ENCODE results near the gene DPP4. TPM values are rescaled to one million over a fixed set of nuclear protein-coding genes. Genes with fewer than 3 reads are reported as not detected.
A peak's percentile ranks its signal among the peaks of the same experiment; 100 is the strongest.

DPP4 gene
- total and polyA plus RNA-seq, 8 donors: 28.0 to 105 (median 44.1) TPM

DNA sequence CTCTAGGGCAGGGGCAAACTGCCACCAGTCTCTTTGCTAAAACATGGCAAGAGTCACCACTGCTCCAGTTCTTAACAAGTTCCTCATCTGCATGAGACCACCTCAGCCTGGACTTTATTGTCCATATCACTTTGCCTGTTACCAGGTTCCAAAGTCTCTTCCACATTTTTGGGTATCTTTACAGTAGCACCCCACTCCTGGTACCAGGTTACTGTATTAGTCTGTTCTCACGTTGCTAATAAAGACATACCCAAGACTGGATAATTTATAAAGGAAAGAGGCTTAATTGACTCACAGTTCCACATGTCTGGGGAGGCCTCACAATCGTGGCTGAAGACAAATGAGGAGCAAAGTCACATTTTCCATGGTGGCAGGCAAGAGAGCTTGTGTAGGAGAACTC lies 5.5 kb upstream of the DPP4 start:
- Histone ChIP-seq H3K9me3 (peaks cover 5 to 21% of the 10 kb centered on the region in 2 donors), H3K27me3 (peaks cover 0 to 9% of the 10 kb centered on the region in 2 donors), H3K27ac (no peak overlapping the region), H3K4me1 (no peaks in the 10 kb centered on the region), H3K36me3 (no peaks in the 10 kb centered on the region), H3K4me3 (no peak overlapping the region)
- intact Hi-C loops (cut with DNase I): no loop called here
- TF ChIP-seq, protein P1, sequence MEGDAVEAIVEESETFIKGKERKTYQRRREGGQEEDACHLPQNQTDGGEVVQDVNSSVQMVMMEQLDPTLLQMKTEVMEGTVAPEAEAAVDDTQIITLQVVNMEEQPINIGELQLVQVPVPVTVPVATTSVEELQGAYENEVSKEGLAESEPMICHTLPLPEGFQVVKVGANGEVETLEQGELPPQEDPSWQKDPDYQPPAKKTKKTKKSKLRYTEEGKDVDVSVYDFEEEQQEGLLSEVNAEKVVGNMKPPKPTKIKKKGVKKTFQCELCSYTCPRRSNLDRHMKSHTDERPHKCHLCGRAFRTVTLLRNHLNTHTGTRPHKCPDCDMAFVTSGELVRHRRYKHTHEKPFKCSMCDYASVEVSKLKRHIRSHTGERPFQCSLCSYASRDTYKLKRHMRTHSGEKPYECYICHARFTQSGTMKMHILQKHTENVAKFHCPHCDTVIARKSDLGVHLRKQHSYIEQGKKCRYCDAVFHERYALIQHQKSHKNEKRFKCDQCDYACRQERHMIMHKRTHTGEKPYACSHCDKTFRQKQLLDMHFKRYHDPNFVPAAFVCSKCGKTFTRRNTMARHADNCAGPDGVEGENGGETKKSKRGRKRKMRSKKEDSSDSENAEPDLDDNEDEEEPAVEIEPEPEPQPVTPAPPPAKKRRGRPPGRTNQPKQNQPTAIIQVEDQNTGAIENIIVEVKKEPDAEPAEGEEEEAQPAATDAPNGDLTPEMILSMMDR (IDR thresholded peaks at IDR 0.05): no peak
- no peak for ATAC-seq
- DNase-seq: no peak

DNA sequence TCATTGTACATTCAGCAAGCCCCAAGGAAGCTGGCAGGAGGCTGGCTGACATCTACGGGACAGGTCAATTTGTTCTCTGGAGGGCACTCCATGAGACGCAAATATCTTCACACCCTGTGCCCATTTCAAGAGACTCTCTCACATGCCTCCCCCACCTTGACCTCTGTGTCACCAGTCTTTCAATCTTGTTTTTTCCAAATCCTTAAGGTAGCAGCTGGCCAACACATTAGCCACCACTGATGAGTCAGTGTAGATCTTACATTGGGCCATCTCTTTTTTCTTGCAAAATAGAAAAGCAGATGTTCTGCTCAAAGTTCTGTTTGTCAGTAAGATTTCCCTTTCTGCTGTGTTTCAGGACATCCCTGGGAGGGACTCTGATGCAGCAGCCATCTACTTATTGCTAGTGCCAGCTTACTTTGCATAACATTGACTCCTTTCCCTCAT lies 1.7 kb upstream of the DPP4 start:
- peaks cover 0 to 9% of the 10 kb centered on the region in 2 donors for H3K4me1 ChIP-seq
- intact Hi-C loops (cut with DNase I): no loop called here
- H3K9me3 ChIP-seq: peaks cover 5 to 21% of the 10 kb centered on the region in 2 donors
- H3K27ac ChIP-seq: no peak overlapping the region
- TF ChIP-seq, protein P1 (IDR thresholded peaks at IDR 0.05): no peak
- H3K27me3 ChIP-seq: peaks cover 0 to 29% of the 10 kb centered on the region in 2 donors
- DNase-seq: no peak
- ATAC-seq: peak; percentile 13
- H3K4me3 ChIP-seq: no peak overlapping the region
- no peaks in the 10 kb centered on the region for H3K36me3 ChIP-seq

DNA sequence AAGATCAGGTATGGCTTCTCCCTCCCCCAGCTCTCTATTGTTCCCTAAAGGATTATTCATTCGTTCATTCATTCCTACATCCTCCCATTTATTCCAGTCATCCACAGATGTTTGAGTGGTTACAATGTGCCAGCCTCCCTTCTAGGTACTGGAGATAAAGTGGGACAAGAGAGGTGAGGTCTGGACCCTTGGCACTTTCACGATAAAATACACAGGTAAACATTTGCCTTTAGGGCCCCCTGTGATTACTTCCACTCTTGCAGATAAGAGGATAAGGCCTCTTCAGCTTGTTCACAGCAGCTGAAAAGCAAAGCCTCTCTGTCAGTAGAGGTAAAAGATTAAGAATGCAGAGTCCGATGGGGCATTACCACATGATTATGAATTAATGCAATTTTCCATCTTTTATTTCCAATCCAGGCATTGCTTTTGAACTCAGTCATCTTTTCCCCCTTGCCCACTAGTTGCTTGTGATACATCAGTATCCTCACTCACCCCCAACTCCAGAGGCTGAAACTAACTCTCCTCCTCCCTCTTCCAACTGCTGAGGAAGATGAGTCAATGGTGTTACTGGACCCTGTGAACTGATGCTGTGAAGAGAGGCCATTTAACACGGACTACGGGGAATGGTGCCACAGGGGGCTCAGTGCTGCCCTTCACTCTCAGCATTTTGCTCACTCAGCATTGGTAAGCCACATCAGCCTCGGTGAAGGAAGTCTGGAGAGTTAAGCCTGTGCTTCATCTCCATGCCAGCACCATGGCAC lies 1.1 kb upstream of the DPP4 start:
- Histone ChIP-seq H3K27me3 (peaks cover 0 to 29% of the 10 kb centered on the region in 2 donors), H3K4me1 (peaks cover 0 to 9% of the 10 kb centered on the region in 2 donors), H3K9me3 (peaks cover 5 to 20% of the 10 kb centered on the region in 2 donors), H3K36me3 (no peaks in the 10 kb centered on the region), H3K27ac (no peak overlapping the region), H3K4me3 (peak overlapping the region in 1 of 2 donors; percentile 43)
- TF ChIP-seq, protein P1 (IDR thresholded peaks at IDR 0.05): no peak
- intact Hi-C loops (cut with DNase I): no loop called here
- DNase-seq (no peak), ATAC-seq (no peak)

DNA sequence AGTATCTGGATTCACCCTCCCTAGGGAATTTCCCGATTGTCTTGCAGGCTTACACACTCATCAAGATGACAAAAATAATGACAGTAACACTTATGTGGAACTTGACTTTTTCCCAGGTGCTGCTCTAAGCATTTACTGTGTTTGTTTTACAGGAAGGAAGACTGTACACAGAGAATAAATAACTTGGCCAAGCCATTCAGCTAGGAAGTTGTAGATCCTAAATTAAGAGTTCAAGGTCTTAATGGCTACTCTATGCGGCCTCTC lies 549 bp upstream of the DPP4 start:
- Histone ChIP-seq H3K9me3 (peaks cover 5 to 14% of the 10 kb centered on the region in 2 donors), H3K27ac (peak overlapping the region; percentile 65 to 83), H3K36me3 (no peaks in the 10 kb centered on the region), H3K4me1 (peaks cover 0 to 9% of the 10 kb centered on the region in 2 donors), H3K27me3 (peaks cover 0 to 29% of the 10 kb centered on the region in 2 donors), H3K4me3 (peak overlapping the region in 1 of 2 donors; percentile 43)
- DNase-seq (no peak), ATAC-seq (peak; percentile 6)
- intact Hi-C loops (cut with DNase I): no loop called here
- TF ChIP-seq, protein P1 (IDR thresholded peaks at IDR 0.05): no peak

DNA sequence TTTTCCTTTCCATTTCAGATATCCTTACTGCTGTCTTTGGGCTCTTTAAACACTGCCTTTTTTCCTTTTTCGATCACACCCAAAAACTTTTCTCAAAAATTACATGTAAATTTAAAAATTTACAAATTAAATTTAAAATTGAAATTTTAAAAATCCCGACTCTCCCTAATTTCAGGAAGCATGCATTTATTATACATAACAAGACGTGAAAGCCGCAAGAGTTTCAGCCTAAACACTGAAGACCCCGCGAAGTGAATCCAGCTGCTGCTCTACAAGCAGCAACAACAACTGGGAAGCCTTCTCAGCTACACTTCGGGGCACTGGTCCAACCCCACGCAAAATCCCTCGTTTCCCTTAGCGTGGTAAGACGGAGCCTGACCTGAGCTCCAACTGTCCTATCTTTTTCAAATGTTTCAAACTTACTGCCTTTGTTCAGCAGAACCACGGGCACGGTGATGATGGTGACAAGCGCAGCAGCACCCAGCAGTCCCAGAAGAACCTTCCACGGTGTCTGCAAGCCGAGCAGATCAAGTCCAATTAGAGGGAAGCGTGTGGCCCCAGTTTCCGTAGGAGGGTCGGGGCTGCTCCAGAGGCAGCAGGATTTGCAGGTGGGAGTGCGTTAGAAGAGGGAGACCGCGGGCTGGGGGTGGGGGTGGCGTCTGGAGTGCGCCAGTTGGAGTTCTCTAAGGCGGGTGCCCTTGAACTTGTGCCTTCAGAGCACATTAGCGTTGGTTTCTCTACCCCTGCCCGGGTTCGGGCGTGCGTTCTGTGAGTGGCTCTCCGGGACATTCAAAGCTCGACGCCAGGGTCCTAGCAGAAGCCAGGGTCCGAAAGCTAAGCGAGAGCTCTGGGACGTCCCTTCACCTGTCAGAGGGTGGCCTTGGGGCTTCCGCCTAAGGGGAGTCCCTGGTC lies 783 bp downstream of the DPP4 start:
- no peaks in the 10 kb centered on the region for H3K36me3 ChIP-seq
- ATAC-seq: peak; percentile 48
- peaks cover 0 to 9% of the 10 kb centered on the region in 2 donors for H3K4me1 ChIP-seq
- peaks cover 0 to 29% of the 10 kb centered on the region in 2 donors for H3K27me3 ChIP-seq
- peak in 1 of 4 donors; percentile 41 for DNase-seq
- TF ChIP-seq, protein P1 (IDR thresholded peaks at IDR 0.05): no peak
- H3K9me3 ChIP-seq: peaks cover 0 to under 1% of the 10 kb centered on the region in 2 donors
- intact Hi-C loops (cut with DNase I): no loop called here
- H3K27ac ChIP-seq: peak overlapping the region; percentile 65 to 83
- peak overlapping the region; percentile 43 to 46 for H3K4me3 ChIP-seq

All from left lung (tissue), 10 donors.